Bronchial epithelial cell (primary cell): ENCODE measurements around the gene IL2RA. TPM values are rescaled to one million over a fixed set of nuclear protein-coding genes. Genes with fewer than 3 reads are reported as not detected.
A peak's percentile ranks its signal among the peaks of the same experiment; 100 is the strongest.

Experiments used
- DNase-seq: peaks from one replicate; pipeline ENCODE4 v3.0.0-alpha.2; 2010; ENCODE audit warnings: low read depth
- FAIRE-seq: peaks from 2 replicates; lab custom pipeline; 2011; peaks lifted over from hg19 to GRCh38; lab: Jason Lieb, UNC
- H3K27me3 ChIP-seq: 2 replicates; pipeline ENCODE4 v1.5.1; 2011; ENCODE audit warnings: low read length; ENCODE audit not compliant: control insufficient read depth, insufficient read depth
- H3K36me3 ChIP-seq: 2 replicates; pipeline ENCODE4 v1.5.1; 2011; ENCODE audit warnings: low read length; ENCODE audit not compliant: control insufficient read depth, insufficient read depth
- H3K4me3 ChIP-seq: 2 replicates; pipeline ENCODE4 v1.5.1; 2011; ENCODE audit warnings: mild to moderate bottlenecking, low read depth, low read length, control low read depth
- CTCF ChIP-seq: IDR thresholded peaks from 2 replicates; pipeline ENCODE4 v1.5.1; 2011; ENCODE audit warnings: mild to moderate bottlenecking, moderate library complexity, low read length, control low read depth, inconsistent platforms; ENCODE audit not compliant: insufficient read depth, severe bottlenecking
- total RNA-seq: library from RNA; depleted of rRNA; stranded (reverse); fragments of >200 nt; gene quantifications from 2 replicates; pipeline ENCODE4 v1.2.1, GENCODE V29; 2014

The IL2RA gene
- total RNA-seq, 1 donor from 2014 or later: not detected

DNA sequence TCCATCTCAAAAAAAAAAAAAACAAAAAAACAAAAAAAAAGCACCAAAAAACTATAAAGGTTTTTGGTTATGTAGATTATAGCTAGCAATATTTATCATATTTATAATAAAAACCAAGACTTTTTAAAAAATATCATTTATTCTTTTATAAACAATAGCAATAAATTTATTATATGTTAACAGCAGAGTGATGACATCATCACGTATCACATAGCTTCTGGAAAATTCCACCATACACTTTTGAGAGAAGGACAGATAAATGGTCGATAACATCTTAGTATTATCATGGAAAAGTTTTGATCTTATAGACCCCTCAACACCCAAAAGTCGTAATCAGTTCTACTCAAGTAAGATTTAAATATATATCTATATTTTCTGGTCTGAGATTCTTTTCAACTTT is 51.6 kb downstream of the IL2RA start:
- no peak for TF ChIP-seq CTCF
- FAIRE-seq: no peak

DNA sequence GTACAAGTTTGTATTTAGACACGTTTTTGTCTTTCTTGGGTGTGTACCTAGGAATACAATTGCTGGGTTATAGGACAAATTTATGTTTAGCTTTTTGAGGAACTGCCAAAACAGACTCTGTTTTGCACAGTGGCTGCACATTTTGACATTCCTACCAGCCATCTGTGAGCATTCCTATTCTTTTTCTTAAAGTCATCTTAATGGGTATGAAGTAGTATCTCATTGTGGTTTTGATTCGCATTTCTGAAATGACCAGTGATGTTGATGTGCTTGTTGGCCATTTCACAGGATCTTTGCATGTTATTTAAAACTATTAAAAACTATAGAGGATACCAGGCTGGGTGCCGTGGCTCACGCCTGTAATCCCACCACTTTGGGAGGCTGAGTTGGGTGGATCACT is 52.2 kb downstream of the IL2RA start:
- no peak for DNase-seq
- no peaks in the 10 kb centered on the region for H3K36me3 ChIP-seq

More for the DNA sequence above, 51.6 kb downstream of the IL2RA start:
- H3K36me3 ChIP-seq: no peaks in the 10 kb centered on the region
- no peak overlapping the region for H3K4me3 ChIP-seq
- H3K27me3 ChIP-seq: no peaks in the 10 kb centered on the region
- no peak for DNase-seq

DNA sequence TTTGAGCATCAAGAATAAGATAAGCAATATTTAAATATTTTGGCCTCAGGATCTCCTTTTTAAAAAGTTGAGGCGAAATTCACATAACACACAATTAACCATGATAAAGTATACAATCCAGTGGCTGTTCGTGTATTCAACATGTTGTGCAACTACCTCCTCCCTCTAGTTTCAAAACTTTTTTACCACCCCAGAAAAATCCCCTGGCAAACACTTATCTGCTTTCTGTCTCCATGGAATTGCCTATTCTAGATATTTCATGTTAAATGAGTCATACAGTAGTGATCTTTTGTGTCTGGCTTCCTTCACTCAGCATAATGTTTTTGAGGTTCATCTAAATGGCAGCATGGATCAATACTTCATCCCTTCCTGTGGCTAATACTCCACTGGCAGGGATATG is 53.0 kb downstream of the IL2RA start:
- no peak for TF ChIP-seq CTCF
- Histone ChIP-seq H3K4me3 (no peak overlapping the region), H3K27me3 (no peaks in the 10 kb centered on the region), H3K36me3 (no peaks in the 10 kb centered on the region)
- FAIRE-seq: no peak
- DNase-seq: peak; percentile 33

More for the DNA sequence above, 52.2 kb downstream of the IL2RA start:
- no peak for FAIRE-seq
- no peaks in the 10 kb centered on the region for H3K27me3 ChIP-seq
- no peak for TF ChIP-seq CTCF
- no peak overlapping the region for H3K4me3 ChIP-seq

GRCh38 chr10:6008497-6009142 is 53.5 kb downstream of the IL2RA start:
- peak; percentile 32 for FAIRE-seq
- Histone ChIP-seq H3K36me3 (no peaks in the 10 kb centered on the region), H3K27me3 (no peaks in the 10 kb centered on the region), H3K4me3 (no peak overlapping the region)
- TF ChIP-seq CTCF: no peak
- no peak for DNase-seq

- FAIRE-seq: no peak
- no peaks in the 10 kb centered on the region for H3K27me3 ChIP-seq
- DNase-seq: no peak
- no peak for TF ChIP-seq CTCF
- H3K36me3 ChIP-seq: no peaks in the 10 kb centered on the region
- no peak overlapping the region for H3K4me3 ChIP-seq
Observed at GRCh38 chr10:6006991-6007390, 55.2 kb downstream of the IL2RA start.

GRCh38 chr10:6006546-6006945 is 55.6 kb downstream of the IL2RA start:
- no peak for TF ChIP-seq CTCF
- no peak overlapping the region for H3K4me3 ChIP-seq
- H3K27me3 ChIP-seq: no peaks in the 10 kb centered on the region
- no peak for DNase-seq
- no peaks in the 10 kb centered on the region for H3K36me3 ChIP-seq
- FAIRE-seq: no peak
